Muscle layer of colon (tissue), 2 donors: ENCODE data around the gene GNG4.
"Not testable (repeated sequence)": the region's sequence is repeated elsewhere in the genome, so short reads cannot be mapped to it uniquely, and the experiment has no call there.

Experiments used
- H3K27ac ChIP-seq: one replicate; pipeline ENCODE4 v1.7.0; 2013; ENCODE audit warnings: low read depth, mild to moderate bottlenecking, low read length, moderate library complexity
- H3K27me3 ChIP-seq, 2 donors: one replicate each; pipeline ENCODE4 v1.7.0; 2013; ENCODE audit warnings: low read length in 2 of 2, mild to moderate bottlenecking in 2 of 2; ENCODE audit not compliant: insufficient read depth in 2 of 2, control insufficient read depth in 1 of 2
- H3K36me3 ChIP-seq: one replicate; pipeline ENCODE4 v1.7.0; 2013; ENCODE audit warnings: mild to moderate bottlenecking, low read length; ENCODE audit not compliant: insufficient read depth
- H3K4me1 ChIP-seq: one replicate; pipeline ENCODE4 v1.7.0; 2013; ENCODE audit warnings: mild to moderate bottlenecking, low read length; ENCODE audit not compliant: insufficient read depth
- H3K4me3 ChIP-seq, 2 donors: one replicate each; pipeline ENCODE4 v1.7.0; 2013; ENCODE audit warnings: low read length in 2 of 2, low read depth in 1 of 2, mild to moderate bottlenecking in 1 of 2, moderate library complexity in 1 of 2
- H3K9ac ChIP-seq: one replicate; pipeline ENCODE4 v1.7.0; 2013; ENCODE audit warnings: low read length
- H3K9me3 ChIP-seq: one replicate; pipeline ENCODE4 v1.7.0; 2013; ENCODE audit warnings: mild to moderate bottlenecking, low read length
- donor health status: abdominal sarcoma.
- donor health status: Adenocarcinoma of cecum.

Gene GNG4

DNA sequence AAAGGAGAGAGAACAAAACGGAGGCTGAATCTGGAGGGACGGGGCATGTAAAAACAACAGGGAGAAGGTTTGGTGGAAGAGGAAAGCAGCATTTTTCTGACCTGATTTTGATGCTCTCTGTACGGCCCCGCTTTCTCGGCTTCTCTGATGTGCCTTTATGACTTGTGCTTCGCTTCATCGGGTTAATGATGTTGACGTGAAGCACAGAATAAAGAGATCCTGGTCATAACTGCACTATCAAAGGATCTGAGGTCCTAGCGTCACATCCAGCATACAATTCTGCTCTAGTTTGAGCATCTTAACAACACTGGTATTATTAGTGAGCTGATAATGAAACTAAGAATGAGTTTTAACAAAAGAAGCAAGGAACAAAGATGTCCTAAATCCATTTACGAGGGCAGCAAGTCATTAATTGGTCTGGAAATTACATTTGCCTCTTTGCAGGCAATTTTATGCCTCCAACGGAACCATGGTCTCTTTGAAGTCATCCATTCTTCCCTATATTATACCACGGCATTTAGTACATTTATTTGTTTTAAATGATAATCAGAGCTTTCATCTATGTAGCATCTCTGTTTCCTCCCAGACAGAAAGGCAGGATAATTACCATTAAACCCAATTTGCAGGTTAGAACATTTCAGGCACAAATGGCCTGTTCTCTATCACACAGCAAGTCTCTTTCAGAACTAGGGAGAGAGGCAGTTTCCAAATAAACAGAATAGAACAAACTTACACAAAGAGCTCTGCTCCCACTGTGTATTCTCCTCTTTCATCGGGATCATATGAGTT is 100.0 kb downstream of the GNG4 start:
- Histone ChIP-seq H3K36me3 (no peaks in the 10 kb centered on the region), H3K4me3 (no peak overlapping the region), H3K27me3 (no peaks in the 10 kb centered on the region), H3K9me3 (no peaks in the 10 kb centered on the region), H3K4me1 (no peaks in the 10 kb centered on the region), H3K9ac (no peak overlapping the region), H3K27ac (no peak overlapping the region)

DNA sequence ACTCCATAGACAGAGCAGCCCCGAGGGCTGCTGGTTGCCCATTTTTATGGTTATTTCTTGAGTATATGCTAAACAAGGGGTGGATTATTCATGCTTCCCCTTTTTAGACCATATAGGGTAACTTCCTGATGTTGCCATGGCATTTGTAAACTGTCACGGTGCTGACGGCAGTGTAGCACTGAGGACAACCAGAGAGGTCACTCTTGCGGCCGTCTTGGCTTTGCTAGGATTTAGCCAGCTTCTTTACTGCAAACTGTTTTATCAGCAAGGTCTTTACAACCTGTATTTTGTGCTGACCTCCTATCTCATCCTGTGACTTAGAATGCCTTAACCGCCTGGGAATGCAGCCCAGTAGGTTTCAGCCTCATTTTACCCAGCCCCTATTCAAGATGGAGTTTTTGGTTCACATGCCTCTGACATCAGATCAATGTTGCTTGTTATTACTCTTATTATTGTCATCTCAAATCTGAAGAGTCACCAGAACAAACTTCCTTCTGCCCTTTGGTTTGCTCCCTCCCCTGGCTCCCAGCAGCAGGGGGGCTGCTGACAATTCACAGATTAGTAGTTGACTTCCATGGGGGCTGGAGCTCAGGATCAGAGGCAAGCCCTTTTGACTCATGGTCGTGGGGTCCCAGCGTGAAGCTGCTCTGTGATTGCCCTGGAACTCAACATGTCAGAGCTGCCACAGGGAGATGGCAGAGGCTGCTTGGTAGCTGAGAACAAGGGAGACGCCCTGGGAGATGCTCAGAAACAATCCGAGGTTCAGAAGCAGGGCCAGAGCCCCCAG is 103.0 kb downstream of the GNG4 start:
- H3K27ac ChIP-seq, H3K27me3 ChIP-seq, H3K36me3 ChIP-seq, H3K9me3 ChIP-seq, H3K4me3 ChIP-seq, H3K4me1 ChIP-seq, H3K9ac ChIP-seq: not testable (repeated sequence)

- no peak overlapping the region for H3K27ac ChIP-seq
- H3K27me3 ChIP-seq, result no peaks in the 10 kb centered on the region
- H3K36me3 ChIP-seq, result no peaks in the 10 kb centered on the region
- H3K9ac ChIP-seq, result no peak overlapping the region
- H3K9me3 ChIP-seq, result no peaks in the 10 kb centered on the region
- no peaks in the 10 kb centered on the region for H3K4me1 ChIP-seq
- H3K4me3 ChIP-seq, result no peak overlapping the region
Measured at GRCh38 chr1:235545292-235545930, 104.2 kb downstream of the GNG4 start.

DNA sequence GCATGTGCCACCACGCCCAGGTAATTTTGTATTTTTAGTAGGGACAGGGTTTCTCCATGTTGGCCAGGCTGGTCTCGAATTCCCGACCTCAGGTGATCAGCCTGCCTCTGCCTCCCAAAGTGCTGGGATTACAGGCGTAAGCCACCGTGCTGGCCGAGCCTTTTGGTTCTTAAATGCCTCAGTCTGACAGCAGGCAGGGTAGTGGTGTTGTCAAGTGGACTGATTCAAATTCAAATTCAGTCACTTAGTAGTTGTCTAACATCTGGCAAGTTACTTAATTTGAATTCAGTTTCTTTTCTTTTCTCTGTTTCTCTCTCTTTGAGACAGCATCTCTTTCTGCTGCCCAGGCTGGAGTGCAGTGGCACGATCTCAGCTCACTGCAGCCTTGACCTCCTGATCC is 106.7 kb downstream of the GNG4 start:
- H3K4me1 ChIP-seq, H3K27me3 ChIP-seq, H3K9me3 ChIP-seq, H3K27ac ChIP-seq, H3K9ac ChIP-seq, H3K4me3 ChIP-seq, H3K36me3 ChIP-seq: not testable (repeated sequence)

DNA sequence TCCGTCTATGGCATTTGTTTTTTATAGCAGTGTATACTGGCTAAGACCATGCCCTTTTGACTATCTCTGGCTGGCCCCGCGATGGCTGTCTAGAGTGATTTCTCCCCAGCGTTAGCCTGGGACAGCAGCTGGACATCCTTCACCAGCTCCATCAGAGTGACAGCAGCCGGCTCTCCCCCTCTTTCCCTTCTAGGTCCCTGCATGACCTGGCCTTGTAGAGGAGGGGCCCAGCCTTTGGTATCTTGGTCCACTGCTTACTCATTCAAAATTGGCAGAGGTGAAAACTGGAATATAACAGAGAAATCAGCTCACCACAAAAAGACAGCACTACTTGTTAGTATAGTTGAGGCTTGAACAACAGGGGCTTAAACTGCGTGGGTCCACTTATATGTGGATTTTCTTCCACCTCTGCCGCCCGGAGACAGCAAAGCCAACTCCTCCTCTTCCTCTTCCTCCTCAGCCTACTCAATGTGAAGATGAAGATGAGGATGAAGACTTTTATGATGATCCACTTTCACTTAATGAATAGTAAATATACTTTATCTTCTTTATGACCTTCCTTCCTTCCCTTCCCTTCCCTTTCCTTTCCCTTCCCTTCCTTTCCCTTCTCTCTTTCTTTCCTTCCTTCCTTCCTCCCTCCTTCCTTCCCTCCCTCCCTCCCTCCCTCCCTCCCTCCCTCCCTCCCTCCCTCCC is 116.0 kb downstream of the GNG4 start:
- no peak overlapping the region for H3K27ac ChIP-seq
- no peaks in the 10 kb centered on the region for H3K36me3 ChIP-seq
- H3K4me3 ChIP-seq, result no peak overlapping the region

DNA sequence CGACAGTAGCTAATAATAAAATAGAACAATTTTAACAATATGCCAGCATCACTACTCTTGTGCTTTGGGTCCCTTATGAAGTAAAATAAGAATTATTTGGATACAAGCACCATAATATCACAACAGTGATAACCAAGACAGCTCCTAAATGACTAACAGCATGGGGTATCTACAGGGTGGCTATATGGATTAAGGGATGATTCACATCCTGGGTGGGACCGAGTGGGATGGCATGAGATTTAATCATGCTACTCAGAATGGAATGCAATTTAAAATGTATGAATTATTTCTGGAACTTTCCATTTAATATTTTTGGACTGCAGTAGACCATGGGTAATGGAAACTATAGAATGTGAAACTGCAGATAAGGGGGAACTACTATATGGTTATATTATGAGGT is 117.2 kb downstream of the GNG4 start:
- Histone ChIP-seq H3K9ac (no peak overlapping the region), H3K27me3 (no peaks in the 10 kb centered on the region), H3K36me3 (no peaks in the 10 kb centered on the region), H3K4me3 (no peak overlapping the region), H3K9me3 (no peaks in the 10 kb centered on the region), H3K27ac (no peak overlapping the region), H3K4me1 (no peaks in the 10 kb centered on the region)

More for the DNA sequence above, 116.0 kb downstream of the GNG4 start:
- Histone ChIP-seq H3K9ac (no peak overlapping the region), H3K4me1 (no peaks in the 10 kb centered on the region), H3K9me3 (no peaks in the 10 kb centered on the region), H3K27me3 (no peaks in the 10 kb centered on the region)

GRCh38 chr1:235527196-235527814 is 122.3 kb downstream of the GNG4 start:
- Histone ChIP-seq H3K27me3 (no peaks in the 10 kb centered on the region), H3K4me3 (no peak overlapping the region), H3K4me1 (no peaks in the 10 kb centered on the region), H3K36me3 (no peaks in the 10 kb centered on the region), H3K9me3 (no peaks in the 10 kb centered on the region), H3K9ac (no peak overlapping the region), H3K27ac (no peak overlapping the region)

- Histone ChIP-seq H3K27me3 (no peaks in the 10 kb centered on the region), H3K4me1 (no peaks in the 10 kb centered on the region), H3K9ac (no peak overlapping the region), H3K36me3 (no peaks in the 10 kb centered on the region), H3K4me3 (no peak overlapping the region), H3K27ac (no peak overlapping the region), H3K9me3 (no peaks in the 10 kb centered on the region)
Measured at GRCh38 chr1:235525314-235525713, 124.3 kb downstream of the GNG4 start.

DNA sequence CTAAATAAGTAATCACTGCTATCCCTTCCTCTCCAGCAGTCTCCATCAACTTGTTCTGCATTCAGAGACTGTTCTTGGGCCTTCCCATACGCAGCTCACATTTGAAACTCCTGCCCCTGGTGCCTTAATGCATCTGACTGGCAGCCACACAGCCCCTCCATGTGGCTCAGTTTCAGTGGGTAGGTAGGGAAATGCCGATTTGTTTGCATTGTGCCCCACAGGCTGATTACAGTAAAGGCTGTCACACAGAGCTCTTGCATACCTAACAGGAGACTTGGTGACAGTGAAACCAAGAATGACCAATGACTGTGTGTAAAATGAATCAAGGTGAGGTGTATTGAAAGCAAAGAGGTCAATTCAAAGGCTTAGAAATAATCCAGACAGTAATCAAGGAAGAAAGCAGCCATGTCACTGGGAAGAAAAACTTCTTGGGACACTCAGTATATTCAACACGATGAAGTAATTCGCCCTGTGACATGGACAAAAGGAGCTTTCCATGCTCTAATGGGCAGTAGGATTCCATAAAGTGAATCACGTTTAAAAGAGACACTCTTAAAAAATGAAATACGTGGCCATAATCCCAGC is 132.6 kb downstream of the GNG4 start:
- H3K9me3 ChIP-seq, result no peaks in the 10 kb centered on the region
- no peak overlapping the region for H3K9ac ChIP-seq
- H3K4me3 ChIP-seq, result no peak overlapping the region
- H3K27me3 ChIP-seq, result no peaks in the 10 kb centered on the region
- no peaks in the 10 kb centered on the region for H3K4me1 ChIP-seq
- H3K27ac ChIP-seq, result no peak overlapping the region
- no peaks in the 10 kb centered on the region for H3K36me3 ChIP-seq

DNA sequence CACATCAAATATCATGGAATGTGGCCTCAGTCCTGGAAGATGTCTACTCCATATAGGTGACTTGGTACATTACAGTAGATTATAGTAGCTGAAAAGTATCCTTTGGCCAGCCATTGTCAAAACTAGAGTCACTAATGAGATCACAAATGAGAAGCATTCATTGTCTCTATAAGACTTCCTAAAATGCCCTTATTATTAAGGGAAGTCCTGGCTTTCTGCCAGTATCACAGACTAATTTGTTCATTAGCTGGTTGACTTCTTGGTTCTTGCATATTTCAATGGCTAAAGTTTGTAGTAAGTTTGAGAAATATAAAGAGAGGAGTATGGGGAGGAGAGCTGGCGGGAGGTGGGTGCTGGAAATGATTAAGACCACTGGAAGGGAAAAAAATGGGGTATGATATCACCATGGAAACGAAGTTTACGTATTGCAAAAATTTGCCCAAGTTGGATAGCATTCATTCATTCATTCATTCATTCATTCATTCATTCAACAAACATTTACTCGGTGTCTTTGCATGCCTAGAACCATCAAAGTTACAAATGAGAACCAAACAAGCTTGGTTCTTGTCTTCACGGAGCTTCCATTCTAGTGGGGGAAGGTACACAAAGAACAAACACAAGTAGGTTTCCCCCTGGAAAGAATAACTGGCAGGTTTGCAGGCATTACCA is 133.6 kb downstream of the GNG4 start:
- Histone ChIP-seq H3K27me3 (no peaks in the 10 kb centered on the region), H3K9ac (no peak overlapping the region), H3K4me3 (no peak overlapping the region), H3K27ac (no peak overlapping the region), H3K36me3 (no peaks in the 10 kb centered on the region), H3K9me3 (no peaks in the 10 kb centered on the region), H3K4me1 (no peaks in the 10 kb centered on the region)
